ENCODE results near the gene TTLL8.

- TF ChIP-seq, protein P1, sequence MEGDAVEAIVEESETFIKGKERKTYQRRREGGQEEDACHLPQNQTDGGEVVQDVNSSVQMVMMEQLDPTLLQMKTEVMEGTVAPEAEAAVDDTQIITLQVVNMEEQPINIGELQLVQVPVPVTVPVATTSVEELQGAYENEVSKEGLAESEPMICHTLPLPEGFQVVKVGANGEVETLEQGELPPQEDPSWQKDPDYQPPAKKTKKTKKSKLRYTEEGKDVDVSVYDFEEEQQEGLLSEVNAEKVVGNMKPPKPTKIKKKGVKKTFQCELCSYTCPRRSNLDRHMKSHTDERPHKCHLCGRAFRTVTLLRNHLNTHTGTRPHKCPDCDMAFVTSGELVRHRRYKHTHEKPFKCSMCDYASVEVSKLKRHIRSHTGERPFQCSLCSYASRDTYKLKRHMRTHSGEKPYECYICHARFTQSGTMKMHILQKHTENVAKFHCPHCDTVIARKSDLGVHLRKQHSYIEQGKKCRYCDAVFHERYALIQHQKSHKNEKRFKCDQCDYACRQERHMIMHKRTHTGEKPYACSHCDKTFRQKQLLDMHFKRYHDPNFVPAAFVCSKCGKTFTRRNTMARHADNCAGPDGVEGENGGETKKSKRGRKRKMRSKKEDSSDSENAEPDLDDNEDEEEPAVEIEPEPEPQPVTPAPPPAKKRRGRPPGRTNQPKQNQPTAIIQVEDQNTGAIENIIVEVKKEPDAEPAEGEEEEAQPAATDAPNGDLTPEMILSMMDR (conservative IDR thresholded peaks at IDR 0.05; ENCODE audit: low read length): no peak
- no peak for TF ChIP-seq EZH2phosphoT487 (IDR thresholded peaks at IDR 0.05; ENCODE audit: borderline replicate concordance, low read depth, low read length)
These were observed 28.4 kb upstream of the TTLL8 start for GRCh38 chr22:50086526-50086925.
